Ammon's horn (tissue), 1 donor: Measurements from ENCODE around the gene DBNDD1.
"Not testable (repeated sequence)": the region's sequence is repeated elsewhere in the genome, so short reads cannot be mapped to it uniquely, and the experiment has no call there.

Experiments used
- DNase-seq: peaks from one replicate; pipeline ENCODE4 v3.0.0-alpha.2; 2016; ENCODE audit warnings: low spot score

Gene DBNDD1

GRCh38 chr16:89988951-89989350, 30.3 kb downstream of the DBNDD1 start:
- no peak for DNase-seq

DNA sequence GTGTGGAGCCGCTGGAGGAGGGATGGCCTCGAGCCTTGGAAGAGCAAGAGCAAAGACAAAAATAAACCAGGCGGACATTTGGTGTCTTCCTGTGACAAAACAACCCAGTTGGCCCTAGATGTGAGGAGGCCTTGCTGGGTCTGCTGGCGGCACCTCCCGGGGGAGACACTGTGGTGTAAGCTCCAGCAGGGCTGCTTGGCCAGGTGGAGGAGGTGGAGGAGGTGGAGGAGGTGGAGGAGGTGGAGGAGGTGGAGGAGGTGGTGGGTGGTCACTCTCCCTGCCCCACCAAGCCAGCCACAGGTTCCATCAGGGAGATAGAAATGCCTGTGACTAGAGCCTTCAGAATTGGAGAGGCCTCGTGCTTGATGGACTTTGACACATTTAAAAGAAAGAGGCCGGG, 32.1 kb downstream of the DBNDD1 start:
- no peak for DNase-seq

DNA sequence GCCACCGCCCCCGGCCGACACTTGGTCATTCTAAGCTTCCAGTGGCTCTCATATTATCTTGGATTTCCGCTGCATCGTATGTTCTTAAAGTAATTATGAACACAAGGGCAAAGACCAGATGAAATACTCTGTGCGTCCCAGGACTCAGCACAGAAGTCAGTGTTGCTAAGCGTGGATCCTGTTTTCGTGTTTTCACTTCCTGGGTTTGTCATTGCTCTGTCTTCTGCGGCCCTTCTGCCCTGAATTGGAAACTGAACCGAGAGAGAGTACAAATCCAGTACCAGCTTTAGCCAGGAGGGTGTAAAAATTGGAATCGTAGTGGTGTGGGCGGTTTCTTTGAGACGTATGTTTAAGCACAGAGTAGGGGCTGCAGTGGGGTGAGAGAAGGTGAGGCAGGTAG, 32.7 kb downstream of the DBNDD1 start:
- no peak for DNase-seq

- DNase-seq, result no peak
Observed at GRCh38 chr16:89985219-89985618, 34.0 kb downstream of the DBNDD1 start.

DNA sequence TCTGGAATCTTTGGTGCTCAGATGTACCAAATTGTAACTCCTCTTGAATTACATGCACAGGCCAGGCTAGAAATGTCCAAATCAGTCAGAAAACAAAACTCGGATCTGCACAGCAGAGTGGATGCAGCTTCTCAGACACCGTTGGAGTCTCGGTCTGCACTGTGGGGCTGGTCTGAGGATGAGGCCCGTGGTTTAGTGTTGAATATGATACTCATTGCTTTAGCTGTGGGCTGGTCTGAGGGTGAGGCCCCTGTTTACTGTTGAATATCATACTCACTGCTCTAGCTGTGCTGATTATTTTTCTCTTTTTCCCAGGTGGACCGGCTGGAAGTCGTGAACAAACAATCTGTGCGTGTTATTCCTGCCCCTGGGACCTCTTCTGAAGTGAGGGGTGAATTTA, 35.0 kb downstream of the DBNDD1 start:
- DNase-seq, result no peak

DNA sequence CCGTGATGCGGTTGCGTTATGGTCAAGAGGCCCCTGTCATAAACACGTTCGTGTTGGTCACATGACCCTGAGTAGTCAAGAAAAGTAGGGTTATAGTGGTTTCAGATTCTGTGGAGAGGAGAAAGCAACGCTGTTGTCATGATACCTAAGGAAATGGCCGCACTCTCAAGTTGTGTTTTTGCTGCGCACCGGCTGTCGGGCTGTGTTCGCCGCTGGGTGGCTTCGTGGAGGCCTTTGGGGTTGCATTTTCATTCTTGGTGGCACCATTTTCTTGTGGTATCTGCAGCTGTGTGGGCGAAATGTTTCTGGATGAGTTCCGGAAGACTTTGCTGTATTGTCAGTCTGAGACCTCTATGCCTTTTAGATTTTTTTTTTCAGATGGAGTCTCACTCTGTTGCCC, 35.7 kb downstream of the DBNDD1 start:
- no peak for DNase-seq

DNA sequence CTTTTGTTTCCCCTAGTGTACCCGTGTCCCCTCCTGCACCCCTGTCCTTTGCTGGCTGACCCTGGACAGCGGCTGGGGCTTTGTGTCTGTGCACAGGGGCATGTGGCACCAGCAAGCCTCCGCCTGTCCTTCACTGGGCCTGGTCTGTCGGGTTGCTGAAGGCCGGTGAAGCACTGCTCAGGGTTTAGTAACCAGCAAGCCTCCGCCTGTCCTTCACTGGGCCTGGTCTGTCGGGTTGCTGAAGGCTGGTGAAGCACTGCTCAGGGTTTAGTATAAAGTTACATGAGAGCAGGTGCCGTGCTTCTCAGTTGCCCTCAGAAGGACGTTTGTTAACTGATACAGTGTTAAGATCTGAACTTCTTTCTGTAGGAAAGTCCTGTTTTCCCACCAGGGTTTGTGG, 36.9 kb downstream of the DBNDD1 start:
- no peak for DNase-seq

DNA sequence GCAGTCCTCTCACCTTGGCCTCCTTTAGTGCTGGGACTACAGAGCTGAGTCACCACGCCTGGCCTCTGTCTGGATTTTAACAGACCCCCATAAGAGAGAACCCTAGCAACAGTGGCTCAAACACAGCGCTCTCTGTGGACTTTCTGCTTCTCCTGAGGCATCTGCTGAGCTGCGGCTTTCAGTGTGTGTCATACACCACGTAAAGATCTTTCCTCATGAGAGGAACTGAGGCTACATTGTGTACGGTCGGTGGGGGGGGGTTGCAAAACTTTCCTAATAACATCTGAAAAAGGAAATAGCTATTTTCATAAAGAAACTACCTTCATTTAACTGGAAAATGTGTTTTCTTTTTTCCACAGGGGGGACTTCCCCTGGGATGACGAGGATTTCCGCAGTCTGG, 37.8 kb downstream of the DBNDD1 start:
- DNase-seq, result no peak

DNA sequence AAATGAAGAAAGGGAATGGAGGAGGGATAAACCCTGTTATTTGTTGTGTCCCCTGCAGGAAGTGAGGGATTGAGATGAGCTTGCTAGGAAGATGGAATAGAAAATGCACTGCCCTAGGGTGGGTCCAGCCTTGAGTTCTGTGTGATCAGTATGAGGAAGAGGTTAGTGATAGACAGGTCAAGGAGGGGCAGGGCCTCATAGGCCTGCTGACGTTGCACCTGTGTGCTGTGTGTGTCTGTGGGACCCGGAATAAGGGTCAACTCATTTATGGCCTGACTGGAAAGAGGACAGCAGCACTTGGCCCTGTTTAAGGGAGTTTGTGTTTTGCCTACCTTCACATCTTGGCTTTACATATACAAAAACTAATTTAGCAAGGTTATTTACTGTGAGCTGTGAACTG, 44.4 kb downstream of the DBNDD1 start:
- no peak for DNase-seq

GRCh38 chr16:89973654-89974335, 45.5 kb downstream of the DBNDD1 start:
- DNase-seq, result no peak

DNA sequence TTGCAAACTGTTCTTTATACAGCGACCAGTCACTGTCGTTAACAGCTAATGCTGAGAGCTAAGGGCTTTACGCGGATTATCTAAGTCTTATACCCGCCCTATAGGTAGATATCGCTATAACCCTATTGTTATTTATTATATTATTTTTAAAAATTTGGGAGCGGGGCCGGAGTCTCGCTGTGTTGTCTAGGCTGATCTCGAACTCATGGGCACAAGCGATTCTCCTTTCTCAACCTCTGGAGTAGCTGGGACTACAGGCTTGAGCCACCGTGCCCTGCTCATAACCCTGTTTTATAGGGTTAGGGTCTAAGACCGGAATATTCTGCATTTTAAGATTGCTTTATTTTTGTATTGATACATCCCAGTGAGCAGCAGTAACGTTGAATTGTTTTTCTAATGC, 46.0 kb downstream of the DBNDD1 start:
- no peak for DNase-seq

DNA sequence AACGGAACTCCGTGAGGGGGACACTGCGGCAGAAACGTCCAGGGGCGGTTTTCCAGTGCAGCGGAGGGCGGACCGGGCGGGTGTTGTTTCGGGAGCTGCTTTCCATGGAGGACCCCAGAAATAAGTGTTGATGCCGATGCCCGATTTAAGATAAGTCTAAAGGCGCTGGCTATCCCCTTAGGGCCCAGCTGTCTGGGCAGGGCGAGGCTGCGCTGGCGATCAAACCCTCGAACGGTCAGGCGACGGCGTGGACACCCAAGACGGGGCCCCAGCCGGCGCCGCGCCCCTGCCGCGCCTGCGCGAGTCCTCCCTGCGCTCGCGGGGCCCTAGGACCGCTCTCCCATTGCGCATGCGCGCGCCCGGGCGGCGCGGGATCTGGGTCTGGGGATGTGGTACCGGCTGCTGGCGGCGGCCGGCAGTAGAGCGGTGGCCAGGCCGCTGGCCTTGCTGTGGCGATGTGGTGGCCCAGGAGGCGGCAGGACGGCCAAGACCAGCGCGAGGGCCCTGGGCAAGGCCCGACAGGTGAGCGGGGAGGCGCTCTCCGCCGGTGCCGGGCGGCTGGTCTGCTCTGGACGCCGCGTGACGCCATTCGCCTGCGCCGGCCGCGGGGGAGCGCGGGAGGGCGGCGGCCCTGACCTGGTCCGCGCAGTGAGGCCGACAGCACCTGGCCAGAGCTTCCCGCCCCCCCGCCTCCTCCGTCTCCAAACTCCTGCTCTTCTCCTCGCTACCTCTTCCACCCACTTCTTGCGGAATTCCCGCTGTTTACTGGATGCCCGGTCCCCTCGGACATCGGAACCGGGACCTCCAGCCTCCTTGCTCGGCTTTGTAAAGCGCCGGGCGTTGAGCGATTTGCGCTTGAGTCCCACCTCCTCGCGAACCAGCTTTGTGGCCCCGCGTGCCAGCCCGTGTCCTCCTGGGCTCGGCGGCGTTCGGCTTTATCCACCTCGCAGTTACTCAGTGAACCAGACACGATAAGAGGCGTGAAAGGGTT, 46.7 kb downstream of the DBNDD1 start:
- DNase-seq, result peak; percentile 92

- no peak for DNase-seq
Observed at GRCh38 chr16:89971495-89972243, 47.6 kb downstream of the DBNDD1 start.

DNA sequence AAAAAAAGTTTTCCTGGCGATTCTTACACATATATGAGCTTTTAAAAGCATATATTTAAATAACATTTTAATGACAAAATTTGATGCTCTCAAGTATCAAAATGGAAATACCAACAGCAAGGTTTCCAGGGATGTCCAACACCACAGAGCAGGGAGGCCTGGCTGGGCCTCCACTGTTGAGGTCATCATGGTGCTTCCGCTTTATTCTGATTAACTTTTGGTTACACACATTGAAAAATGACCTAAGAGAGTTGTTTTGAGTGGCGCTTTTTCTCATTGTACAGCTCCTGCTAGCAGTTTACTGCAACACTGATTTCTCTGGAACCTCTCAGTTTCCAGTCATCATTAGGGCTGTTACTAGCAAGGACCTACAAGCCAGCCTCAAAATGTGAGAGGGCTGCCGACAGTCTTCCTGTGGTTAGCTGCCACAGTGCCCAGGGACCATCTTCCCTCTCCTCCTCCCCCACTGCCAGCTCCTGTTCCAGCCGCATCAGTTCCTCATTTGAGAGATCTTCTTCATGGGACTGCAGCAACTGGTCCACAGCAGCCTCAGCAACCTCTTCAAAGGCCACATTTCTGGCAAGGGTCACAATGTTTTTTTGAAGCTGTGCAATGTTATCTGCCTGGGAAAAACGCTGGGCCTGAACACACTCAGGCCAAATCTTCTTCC, 49.4 kb downstream of the DBNDD1 start:
- peak; percentile 54 for DNase-seq

DNA sequence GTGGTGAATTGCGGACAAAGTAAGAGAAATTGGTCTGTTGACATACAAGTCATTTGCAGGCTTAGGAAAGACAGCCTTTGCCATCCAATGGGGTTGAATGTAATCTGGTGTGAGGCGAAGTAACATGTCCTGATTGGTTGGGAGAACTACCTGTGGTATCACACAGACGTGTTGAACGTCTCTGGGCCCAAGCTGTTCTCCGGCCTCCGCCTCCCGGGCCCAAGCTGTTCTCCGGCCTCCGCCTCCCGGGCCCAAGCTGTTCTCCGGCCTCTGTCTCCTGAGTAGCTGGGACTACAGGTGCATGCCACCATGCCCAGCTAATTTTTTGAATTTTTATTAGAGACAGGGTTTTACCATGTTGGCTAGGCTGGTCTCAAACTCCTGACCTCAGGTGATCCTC, 51.2 kb downstream of the DBNDD1 start:
- DNase-seq, result not testable (repeated sequence)

DNA sequence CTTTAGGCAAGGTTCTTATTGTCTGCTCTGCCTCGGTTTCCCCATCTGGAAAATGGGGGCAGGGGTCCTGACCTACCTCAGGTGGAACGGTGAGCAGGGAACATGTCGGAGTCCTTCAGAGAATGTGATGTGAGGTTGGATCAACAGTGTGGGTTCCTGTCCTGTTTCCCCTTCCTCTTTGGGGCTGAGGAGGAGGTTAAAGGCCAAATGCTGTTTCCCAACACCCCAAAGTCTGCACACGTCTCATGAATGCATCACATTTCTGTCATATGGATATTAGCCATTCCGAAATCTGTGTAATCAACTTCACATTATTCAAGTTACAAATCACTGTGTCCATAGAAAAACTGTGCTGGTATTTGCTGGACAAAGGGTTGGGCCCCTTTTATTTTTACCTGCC, 51.8 kb downstream of the DBNDD1 start:
- DNase-seq, result not testable (repeated sequence)

DNA sequence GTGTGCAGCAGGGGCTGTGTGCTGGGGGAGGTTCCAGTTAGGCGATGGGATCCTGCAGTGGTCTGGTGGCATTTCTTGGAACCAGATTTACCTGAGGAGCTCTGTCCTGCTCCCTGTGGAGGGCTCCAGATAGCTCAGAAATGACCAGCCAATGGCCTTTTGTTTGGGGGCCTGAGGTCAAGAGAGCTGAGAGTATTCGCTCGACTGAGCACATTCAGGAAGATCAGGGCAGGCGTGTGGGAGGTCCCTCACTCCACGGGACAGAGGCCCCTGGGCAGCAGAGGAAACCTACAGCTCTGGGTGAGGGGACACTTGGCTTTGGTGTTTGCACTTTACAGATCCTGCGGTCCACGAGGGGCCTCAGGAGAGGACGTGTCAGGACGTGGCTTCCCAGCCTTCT, 52.5 kb downstream of the DBNDD1 start:
- DNase-seq, result no peak

GRCh38 chr16:89965447-89966225, 53.6 kb downstream of the DBNDD1 start:
- DNase-seq, result no peak

- no peak for DNase-seq
Observed at GRCh38 chr16:89964201-89964600, 55.1 kb downstream of the DBNDD1 start.

DNA sequence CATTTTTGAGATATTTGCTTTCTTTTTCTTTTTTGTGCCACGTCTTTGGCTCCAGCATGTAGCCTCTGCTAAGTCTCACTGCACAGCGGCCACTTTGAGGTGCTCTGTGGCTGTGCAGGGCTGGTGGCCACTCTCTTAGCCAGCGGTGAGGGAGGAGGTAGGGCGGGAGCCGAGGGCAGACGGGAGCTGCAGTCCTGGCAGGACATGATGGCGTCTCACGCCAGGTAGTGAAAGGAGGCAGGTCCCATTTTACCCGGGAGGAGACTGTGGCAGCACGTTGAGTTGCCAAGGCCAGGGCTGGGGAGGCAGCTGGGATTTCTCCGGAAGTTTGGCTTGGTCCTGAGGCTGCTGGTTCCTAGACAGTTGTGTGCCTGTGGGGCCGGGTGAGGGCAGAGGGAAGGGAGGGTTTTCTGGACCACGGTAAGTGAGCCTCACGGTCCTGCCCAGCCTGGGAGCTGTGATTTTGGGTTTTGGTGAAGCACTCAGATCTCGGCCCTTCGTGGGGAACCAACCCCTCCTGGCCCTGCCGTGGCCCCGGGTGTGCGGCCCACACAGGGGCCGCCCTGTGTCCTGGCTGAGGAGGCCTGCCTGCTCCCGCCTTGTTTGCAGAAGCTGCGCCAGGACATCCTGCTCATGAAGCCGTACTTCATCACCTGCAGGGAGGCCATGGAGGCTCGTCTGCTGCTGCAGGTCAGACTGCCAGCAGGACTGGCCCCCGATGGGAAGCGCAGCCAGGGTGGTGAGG, 56.3 kb downstream of the DBNDD1 start:
- no peak for DNase-seq
